ENCODE results near the gene ATP2C2. TPM values are rescaled to one million over a fixed set of nuclear protein-coding genes. Genes with fewer than 3 reads are reported as not detected.
"Not testable (repeated sequence)": the region's sequence is repeated elsewhere in the genome, so short reads cannot be mapped to it uniquely, and the experiment has no call there.

The ATP2C2 gene
- total RNA-seq, 1 donor from 2014 or later = under 0.01 TPM

GRCh38 chr16:84449156-84450140 lies 81.1 kb downstream of the ATP2C2 start:
- DNase-seq (ENCODE audit: low read depth in 2 of 2) = no peak

GRCh38 chr16:84450176-84450865 lies 82.0 kb downstream of the ATP2C2 start:
- DNase-seq (ENCODE audit: low read depth in 2 of 2) = no peak

- DNase-seq (ENCODE audit: low read depth in 2 of 2) = not testable (repeated sequence)
These were observed 82.8 kb downstream of the ATP2C2 start for GRCh38 chr16:84451010-84451676.

GRCh38 chr16:84451781-84452180 lies 83.4 kb downstream of the ATP2C2 start:
- no peak for DNase-seq (ENCODE audit: low read depth in 2 of 2)

GRCh38 chr16:84453061-84453752 lies 84.9 kb downstream of the ATP2C2 start:
- no peak for DNase-seq (ENCODE audit: low read depth in 2 of 2)

- no peak for DNase-seq (ENCODE audit: low read depth in 2 of 2)
These were observed 86.3 kb downstream of the ATP2C2 start for GRCh38 chr16:84454611-84455010.

- DNase-seq (ENCODE audit: low read depth in 2 of 2) = no peak
These were observed 86.7 kb downstream of the ATP2C2 start for GRCh38 chr16:84455031-84455430.

- no peak for DNase-seq (ENCODE audit: low read depth in 2 of 2)
These were observed 90.5 kb downstream of the ATP2C2 start for GRCh38 chr16:84458606-84459532.

- DNase-seq (ENCODE audit: low read depth in 2 of 2) = no peak
These were observed 91.2 kb downstream of the ATP2C2 start for GRCh38 chr16:84459533-84459894.

GRCh38 chr16:84459941-84460405 lies 91.6 kb downstream of the ATP2C2 start:
- no peak for DNase-seq (ENCODE audit: low read depth in 2 of 2)

GRCh38 chr16:84460406-84461028 lies 92.2 kb downstream of the ATP2C2 start:
- DNase-seq (ENCODE audit: low read depth in 2 of 2) = no peak

- peak in 1 of 2 donors; percentile 4 for DNase-seq (ENCODE audit: low read depth in 2 of 2)
These were observed 92.7 kb downstream of the ATP2C2 start for GRCh38 chr16:84461029-84461412.

- no peak for DNase-seq (ENCODE audit: low read depth in 2 of 2)
These were observed 93.3 kb downstream of the ATP2C2 start for GRCh38 chr16:84461413-84462295.

- DNase-seq (ENCODE audit: low read depth in 2 of 2) = no peak
These were observed 94.2 kb downstream of the ATP2C2 start for GRCh38 chr16:84462296-84463210.

GRCh38 chr16:84463221-84463620 lies 94.9 kb downstream of the ATP2C2 start:
- DNase-seq (ENCODE audit: low read depth in 2 of 2) = no peak

GRCh38 chr16:84464116-84464515 lies 95.8 kb downstream of the ATP2C2 start:
- DNase-seq (ENCODE audit: low read depth in 2 of 2) = no peak

- DNase-seq (ENCODE audit: low read depth in 2 of 2) = no peak
These were observed 96.8 kb downstream of the ATP2C2 start for GRCh38 chr16:84465154-84465553.

- no peak for DNase-seq (ENCODE audit: low read depth in 2 of 2)
These were observed 98.4 kb downstream of the ATP2C2 start for GRCh38 chr16:84466692-84467091.
